NCI-H2029 treated with DMSO at 0.1 percent for 48 hours (cell line): ENCODE data around the gene NOXA1.
"Not testable (repeated sequence)": the region's sequence is repeated elsewhere in the genome, so short reads cannot be mapped to it uniquely, and the experiment has no call there.

Source experiments
- DNase-seq: peaks from one replicate; lab custom pipeline; 2025; lab: John Stamatoyannopoulos, UW

NOXA1 gene

DNA sequence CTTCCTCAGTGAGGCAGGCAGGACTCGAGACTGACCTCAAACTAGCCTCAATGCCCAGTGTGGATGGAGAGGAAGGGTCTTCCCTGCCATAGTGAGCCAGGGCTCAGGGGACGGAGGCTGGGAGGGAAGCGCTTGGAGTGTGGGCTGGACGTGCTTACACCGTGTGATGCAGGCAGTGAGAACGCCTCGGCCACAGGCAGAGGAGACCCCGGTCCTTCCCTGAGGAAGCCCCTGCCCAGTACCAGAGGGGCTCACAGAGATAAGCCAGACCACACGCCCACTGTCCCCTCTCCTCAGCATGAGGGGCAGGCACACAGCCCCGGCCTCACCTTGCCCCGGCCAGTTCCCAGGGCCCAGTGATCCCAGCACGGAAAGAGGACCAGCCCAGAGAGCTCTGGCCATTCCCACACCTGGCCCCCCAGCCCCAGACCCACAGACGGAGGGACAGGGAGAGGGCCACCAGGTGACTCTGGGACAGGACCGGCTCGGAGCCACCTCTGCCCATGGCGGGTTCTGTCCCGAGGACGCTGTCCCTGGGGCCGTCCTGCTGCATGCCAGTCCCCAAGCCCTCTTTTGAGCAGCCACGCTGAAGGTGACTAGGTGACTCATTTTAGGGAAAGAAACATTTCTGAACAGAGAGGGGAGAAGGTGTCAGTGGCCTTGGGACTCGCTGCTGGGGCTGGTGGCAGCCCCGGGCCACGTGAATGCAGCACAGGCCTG is 42.0 kb downstream of the NOXA1 start:
- DNase-seq: no peak

DNA sequence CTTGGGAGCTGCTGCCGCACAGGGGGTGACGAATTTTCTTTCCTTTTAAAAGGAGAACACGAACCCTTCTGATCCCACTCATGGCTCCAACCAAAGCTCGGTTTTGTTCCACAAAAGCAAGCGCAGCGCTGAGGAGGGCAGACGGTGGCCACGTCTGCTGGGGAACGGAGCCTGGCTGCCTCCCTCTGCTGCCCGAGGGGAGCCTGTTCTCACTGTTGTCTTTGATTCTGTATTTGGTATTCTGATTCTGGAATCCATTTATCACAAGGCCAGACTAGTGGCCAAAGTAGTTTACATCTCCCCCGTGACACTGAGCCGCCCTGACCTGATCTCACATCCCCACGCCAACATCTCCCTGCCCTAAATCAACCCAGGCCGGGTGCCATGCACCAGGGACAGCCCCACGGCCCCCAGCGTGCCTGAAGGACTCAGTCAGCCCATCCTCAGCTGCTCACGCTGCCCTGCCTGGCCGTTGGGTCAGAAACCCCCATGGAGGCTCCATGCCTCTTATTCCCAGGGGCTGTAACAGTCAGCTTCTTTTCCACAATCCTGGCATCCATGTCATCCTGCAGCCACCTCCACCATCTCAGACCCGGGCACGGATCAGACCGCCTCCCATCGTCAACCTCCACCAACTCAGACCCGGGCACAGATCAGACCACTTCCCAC is 42.7 kb downstream of the NOXA1 start:
- DNase-seq: no peak

DNA sequence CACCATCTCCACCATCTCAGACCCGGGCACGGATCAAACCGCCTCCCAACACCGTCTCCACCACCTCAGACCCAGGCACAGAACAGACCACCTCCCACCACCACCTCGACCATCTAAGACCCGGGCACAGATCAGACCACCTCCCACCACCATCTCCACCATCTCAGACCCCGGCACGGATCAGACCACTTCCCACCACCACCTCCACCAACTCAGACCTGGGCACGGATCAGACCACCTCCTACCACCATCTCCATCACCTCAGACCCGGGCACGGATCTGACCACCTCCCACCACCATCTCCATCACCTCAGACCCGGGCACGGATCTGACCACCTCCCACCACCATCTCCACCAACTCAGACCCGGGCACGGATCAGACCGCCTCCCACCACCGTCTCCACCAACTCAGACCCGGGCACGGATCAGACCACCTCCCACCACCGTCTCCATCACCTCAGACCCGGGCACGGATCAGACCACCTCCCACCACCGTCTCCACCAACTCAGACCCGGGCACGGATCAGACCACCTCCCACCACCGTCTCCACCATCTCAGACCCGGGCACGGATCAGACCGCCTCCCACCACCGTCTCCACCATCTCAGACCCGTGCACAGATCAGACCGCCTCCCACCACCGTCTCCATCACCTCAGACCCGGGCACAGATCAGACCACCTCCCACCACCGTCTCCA is 43.3 kb downstream of the NOXA1 start:
- DNase-seq: not testable (repeated sequence)

DNA sequence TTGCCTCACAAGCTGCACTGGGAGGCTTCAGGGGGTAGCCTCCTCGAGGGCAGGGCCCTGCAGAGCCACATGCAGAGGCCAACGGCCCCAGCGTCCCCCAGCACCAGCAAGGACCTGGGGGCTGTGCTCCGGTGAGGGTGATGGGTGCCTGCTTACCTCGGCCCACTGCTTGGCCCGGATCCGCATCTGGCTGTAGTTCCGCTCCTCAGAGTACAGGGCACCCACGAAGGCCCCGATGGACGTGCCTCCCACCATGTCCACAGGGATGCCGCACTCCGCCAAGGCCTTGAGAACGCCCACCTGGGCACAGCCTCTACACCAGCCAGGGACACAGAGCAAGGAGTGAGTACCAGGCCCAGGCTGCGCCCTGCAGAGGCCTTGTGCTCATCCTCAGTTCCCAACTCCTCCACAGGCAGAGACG is 44.0 kb downstream of the NOXA1 start:
- no peak for DNase-seq

DNA sequence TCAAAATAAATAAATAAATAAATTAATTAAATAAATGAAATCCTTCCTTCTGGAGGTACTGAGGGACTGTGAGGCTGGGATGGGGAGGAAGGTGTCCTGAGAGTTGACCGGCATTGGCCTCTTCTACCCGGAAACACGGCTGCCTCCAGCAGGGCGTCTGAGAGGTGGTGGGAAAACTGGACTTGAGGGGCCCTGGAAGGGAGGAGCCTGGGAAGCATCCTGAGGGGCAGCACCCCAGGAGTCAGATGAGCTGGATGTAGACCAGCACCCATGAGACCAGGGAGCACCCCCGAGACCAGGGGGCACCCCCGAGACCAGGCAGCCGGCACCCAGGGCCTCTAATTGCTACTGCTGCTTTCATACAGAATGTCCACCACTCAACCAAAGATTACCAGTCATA is 44.7 kb downstream of the NOXA1 start:
- no peak for DNase-seq

DNA sequence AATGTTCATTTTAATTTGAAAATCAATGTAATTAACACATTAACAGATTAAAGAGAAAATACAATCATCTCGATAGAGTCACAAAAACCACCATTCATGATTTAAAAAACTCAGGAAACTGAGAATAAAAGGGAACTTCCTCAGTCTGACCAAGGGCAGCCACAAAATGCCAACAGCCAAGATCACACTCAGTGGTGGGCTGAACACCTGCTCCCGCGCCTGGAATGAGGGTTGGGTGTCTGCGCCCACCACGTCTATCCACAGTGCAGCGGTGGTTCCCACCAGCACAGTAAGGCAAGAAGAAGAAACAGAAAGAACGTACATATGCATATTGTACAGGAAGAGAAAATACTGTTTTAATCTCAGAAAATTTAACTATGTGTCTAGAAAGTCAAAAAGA is 47.6 kb downstream of the NOXA1 start:
- DNase-seq: no peak

DNA sequence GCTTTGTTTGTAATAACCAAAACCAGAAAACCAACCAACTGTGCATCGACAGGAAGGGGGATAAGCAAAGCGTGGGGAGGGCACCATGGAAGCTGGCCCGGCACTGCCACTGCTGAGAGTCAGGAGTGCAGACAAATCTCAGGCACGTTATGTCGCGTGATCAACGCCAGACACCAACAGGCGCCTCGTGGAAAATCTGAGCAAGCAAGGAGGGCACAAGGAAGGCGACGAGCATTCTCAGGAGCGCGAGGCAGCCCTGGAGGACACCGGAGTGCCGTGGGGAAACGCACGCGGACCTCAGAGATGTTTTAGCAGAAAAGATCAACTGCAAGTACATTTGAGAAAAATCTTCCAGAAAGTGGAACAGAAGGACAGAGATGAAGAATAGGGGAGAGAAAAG is 51.1 kb downstream of the NOXA1 start:
- DNase-seq: no peak

DNA sequence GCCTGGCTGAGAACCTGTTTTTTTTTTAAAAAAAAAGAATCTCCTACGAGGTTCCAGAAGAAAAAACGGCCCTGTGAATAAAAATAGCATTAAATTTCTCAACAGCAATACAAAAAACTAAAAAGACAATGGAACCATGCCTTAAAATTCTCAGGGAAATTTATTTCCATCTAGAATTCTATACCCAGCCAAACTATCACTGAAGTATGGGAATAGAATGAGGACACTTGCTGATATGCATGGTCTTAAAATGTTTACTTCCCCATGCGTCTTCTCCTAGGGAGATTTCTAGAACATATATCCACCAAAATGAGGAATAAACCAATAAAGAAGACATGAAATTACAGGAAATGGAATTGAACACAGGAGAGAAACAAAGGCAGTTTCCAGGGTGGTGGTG is 52.5 kb downstream of the NOXA1 start:
- no peak for DNase-seq

DNA sequence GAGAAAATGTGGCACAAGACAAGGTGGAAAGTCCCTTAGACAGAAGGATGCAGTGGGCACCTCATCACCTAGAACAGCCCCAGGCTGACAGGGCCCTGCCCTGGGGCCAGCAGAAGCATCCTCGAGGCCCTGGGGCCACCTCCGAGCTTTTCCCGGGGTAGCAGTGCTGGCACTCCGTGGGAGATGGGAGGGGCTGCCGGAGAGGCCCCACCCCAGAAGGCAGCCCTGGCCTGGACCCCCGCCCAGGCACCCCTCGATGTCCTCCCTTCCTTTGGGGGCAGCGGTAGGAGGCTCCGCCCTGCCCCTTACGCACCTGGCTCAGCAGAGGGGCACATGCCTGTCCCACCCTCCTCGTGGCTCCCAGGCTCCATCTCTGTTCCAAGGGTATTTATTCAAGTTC is 53.7 kb downstream of the NOXA1 start:
- no peak for DNase-seq

DNA sequence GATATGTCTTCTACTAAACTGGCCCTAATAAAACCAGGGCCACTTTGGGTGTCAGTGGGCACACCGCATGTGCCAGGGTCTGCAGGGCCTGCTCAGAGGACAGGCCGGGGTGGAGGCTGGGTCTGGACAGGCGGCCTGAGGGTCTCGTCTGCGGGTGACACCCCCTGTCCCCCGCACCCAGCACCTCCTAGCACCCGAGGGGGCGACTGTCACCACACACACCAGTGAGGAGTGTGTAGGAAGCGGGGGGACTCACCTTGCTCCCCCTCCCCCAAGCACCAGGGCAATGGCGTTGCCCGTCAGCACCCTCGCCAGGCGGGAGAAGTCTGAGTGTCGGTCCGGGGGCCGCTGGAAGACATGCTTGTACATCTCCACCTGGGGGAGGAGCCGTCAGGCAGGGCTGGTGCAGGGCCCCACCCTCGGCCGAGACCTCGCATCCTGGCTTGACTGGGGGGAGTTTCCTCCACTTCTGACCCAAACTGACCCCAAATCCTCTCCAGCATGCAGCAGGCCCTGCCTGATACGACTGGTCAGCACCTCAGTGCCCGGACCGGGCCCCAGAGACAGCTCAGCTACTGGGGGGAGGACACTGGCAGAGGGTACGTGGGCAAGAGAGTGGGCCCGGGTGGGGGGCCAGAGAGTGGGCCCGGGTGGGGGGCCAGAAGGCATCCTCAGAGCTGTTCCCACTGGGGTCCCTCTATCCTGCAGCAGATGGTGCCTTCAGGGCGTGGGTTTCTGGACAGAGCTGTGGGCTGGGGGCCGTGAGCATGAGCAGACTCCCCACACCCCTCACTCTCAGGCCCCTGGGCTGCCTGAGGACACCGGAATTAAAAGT is 54.8 kb downstream of the NOXA1 start:
- no peak for DNase-seq

DNA sequence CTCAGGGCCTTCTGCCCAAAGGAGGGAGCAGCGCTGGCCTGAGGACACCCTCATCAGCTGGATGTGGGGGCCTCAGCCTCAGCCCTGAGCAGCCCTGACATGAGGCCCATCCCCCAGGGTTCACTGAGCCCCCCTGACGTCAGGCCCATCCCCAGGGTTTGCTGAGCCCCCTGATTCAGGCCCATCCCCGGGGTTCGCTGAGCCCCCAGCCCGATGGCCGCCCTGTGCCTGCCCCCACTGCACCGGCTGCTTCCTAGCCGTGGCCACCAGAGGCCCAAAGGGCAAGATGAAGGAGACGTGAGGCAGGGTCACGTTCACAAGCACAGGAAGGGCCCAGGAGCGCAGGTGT is 55.4 kb downstream of the NOXA1 start:
- no peak for DNase-seq

DNA sequence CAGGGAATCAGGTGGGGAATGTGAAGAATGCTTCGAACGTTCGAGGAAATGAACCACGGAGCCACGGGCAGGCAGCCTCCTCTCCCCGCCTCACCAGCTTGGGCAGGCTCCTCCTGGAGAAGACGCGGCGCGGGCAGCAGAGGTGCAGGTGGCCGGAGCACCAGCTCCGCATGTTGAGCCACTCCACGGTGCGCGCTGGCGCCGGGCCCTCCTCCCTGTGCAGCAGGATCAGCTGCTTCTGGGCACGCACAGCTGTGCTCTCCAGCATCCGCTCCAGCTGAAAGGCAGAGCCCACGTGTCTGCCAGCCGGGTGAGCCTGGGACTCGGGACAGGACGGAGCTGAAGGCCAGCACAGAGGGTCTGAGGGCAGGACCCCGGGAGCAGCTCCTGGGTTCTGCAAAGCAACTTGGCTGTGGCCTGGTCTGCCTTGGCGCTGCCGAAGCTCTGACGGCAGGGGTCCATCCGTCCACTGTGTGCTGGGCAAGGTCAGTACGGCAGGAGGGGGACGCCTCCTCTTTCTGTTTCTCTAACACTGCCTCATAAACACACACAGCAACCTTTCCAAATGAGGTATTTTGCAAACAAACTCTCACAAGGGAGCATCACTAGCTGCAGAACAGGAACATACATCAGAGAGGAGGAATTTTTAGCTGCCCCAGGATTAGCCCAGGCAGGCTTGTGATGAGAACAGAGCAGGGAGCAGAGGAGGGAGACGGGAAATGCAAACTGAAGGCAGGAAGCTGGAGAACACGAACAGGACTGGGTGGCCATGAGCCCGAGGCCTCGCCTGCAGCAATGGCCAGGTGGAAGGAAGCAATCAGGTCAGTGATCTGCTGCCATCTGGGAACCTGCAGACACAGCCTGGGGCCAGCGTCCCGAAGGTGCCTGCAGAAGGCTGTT is 56.0 kb downstream of the NOXA1 start:
- no peak for DNase-seq

DNA sequence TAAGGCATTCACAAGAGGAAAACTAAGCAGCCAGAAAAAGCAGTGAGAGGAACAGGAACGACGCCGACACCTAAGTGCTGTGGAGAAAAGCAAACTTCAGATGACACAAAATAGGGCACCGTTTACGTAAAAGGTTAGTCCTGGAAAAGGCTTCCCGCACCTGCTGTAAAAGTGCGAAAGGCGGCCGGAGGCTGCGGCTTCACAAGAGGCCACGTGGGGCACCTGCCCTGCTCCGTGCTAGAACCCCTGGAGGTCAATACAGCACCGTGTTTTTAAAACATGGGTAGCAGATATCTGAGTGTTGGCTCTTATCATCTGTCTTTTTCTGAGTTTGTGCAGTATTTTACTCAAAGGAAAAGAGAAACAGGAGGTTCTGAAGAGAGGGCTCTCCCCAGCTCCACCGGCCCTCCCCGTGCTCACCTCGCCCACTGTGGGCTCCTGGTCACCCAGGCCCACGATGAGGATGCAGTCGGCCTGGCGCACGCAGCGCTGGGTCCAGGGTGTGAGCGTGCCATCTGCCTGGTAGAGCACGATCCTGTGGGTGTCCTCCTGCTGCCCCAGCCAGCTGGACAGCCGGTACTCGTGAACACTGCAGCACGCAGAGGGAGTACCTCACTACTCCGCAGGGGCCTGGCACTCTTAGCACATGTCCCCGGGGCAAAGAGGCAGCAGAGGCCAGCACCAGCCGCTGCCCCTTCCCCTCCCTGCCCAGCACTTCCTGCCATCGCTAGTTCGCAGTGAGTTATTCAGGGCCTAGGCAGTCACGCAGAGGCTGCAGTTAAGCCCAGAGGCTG is 56.9 kb downstream of the NOXA1 start:
- DNase-seq: no peak

DNA sequence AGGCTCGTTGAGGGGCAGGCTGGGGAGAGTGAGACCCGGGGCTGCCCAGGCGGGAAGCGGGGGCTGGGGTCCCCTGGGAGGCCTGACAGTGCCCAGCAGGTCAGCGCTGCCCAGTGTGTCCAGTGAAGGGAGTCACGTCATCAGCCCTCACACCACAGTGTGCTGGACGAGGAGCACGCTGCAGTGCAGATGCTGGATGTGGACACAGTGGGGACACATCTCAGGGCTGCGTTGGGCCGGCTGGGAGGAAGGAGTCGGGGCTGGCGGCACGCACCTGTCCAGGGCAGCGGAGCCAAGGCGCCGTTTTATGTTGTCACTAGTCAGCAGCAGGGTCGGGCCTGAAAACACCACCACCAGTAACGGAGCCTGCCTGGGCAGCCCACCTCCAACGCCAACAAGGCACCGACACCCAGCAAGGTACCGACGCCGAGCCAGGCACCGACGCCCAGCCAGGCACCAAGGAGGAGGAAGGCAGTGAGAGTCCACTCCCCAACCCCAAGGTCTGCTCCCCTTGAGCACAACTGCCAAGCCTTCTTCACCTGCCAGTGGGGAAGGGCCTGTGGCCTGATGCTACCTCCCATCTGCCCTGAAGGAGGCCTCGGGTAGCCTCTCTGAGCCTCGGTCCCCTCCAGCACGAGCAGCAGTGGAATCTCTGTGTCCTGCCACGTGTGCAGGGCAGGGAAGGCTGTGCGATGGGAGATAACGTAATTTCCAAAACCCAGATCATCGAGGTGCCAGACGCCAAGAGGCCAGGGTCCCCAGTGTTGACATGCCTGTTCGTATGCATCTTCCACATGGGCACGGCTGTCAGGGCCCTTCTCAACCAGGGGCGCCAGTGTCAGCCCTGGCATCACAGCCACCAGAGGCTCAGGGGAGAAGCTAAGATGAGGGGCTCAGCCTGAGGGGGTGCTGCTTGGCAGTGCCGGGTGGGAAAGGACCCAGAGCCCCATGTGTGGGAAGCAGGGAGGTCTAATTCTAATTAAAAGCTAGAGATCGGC is 57.8 kb downstream of the NOXA1 start:
- DNase-seq: no peak

DNA sequence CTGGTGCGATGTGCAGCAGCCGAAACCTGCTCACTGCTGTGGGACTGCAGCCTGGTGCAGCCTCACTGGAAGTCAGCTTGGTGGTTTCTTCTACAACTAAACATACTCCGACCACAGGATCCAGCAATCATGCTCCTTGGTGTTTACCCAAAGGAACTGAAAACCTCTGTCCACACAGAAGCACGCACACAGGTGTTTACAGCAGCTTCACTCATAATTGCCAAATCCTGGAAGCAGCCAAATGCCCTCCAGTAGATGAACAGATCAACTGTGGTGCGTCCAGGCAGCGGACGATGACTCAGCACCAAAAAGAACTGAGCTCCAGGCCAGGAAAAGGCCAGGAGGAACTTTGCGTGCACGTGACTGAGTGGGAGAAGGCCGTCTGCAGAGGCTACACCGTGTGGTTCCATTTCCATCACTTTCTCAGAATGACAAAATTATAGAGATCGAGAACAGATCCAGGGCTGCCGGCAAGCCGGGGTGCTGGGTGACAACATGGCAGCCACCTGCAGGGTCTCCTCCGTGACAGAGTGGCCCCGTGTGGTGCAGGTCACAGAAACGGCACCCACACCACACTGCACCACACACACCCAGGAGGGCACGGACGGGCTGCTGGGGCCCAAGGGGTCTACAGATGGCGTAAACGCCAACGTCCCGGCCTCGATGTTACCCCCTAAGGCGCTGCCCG is 59.0 kb downstream of the NOXA1 start:
- peak; percentile 13 for DNase-seq
